Left lung (tissue), 8 donors: ENCODE data around the gene DDX46. TPM values are rescaled to one million over a fixed set of nuclear protein-coding genes. Genes with fewer than 3 reads are reported as not detected.

ENCODE experiments used
- polyA plus RNA-seq, 6 donors: library from polyadenylated mRNA; unstranded; fragments of 120-200 nt; gene quantifications; one replicate each; pipeline ENCODE4 v1.2.1, GENCODE V29; 2013; ENCODE audit not compliant: insufficient read length in 6 of 6
- total RNA-seq, 2 donors: library from RNA; stranded (reverse); fragmentation: NEBNext Ultra II Directional; extraction: Animal tissue kit (Norgen Biotek cat#: 25700); gene quantifications; one replicate each; pipeline ENCODE4 v1.2.1, GENCODE V29; 2021
- donor health status: DM: no; HTN: yes; CAD: no.
- donor health status: DM: no; HTN: no; CAD: no.

Gene DDX46
- total and polyA plus RNA-seq, 8 donors: 35.4 to 105 (median 85.1) TPM

Other genes starting within 250 kb of the DDX46 start
- gene JADE2, start 233.1 kb upstream of the DDX46 start, total RNA-seq: 10 to 100 TPM; 36.8 to 51.1 TPM
- 10 to 100 TPM; 13.5 to 21.5 (median 16.3) TPM for gene JADE2, start 233.1 kb upstream of the DDX46 start, polyA plus RNA-seq
- gene SAR1B, start 126.0 kb upstream of the DDX46 start, total RNA-seq: 10 to 100 TPM; 66.9 to 75.3 TPM
- 10 to 100 TPM; 26.3 to 34.1 (median 30.5) TPM for gene SAR1B, start 126.0 kb upstream of the DDX46 start, polyA plus RNA-seq
- gene SEC24A, start 110.0 kb upstream of the DDX46 start, total RNA-seq: 10 to 100 TPM; 26.7 to 26.9 TPM
- 10 to 100 TPM; 17.5 to 23.3 (median 21.5) TPM for gene SEC24A, start 110.0 kb upstream of the DDX46 start, polyA plus RNA-seq
- 10 to 100 TPM; 23.6 to 31.4 TPM for gene CAMLG, start 20.2 kb upstream of the DDX46 start, total RNA-seq
- 10 to 100 TPM; 66.8 to 71.6 (median 69.2) TPM for gene CAMLG, start 20.2 kb upstream of the DDX46 start, polyA plus RNA-seq
- gene C5orf24, start 87.2 kb downstream of the DDX46 start, total RNA-seq: 10 to 100 TPM; 50.8 to 64.4 TPM
- 10 to 100 TPM; 73.3 to 86.3 (median 77.8) TPM for gene C5orf24, start 87.2 kb downstream of the DDX46 start, polyA plus RNA-seq
- 10 to 100 TPM; 61.9 to 78.2 TPM for gene TXNDC15, start 115.6 kb downstream of the DDX46 start, total RNA-seq
- 10 to 100 TPM; 61.7 to 88.9 (median 75.7) TPM for gene TXNDC15, start 115.6 kb downstream of the DDX46 start, polyA plus RNA-seq
- gene PCBD2, start 146.4 kb downstream of the DDX46 start, total RNA-seq: 10 to 100 TPM in 1 of 2 donors, 1 to 10 TPM in 1; 9.8 to 10.7 TPM
- 10 to 100 TPM; 10.6 to 17.7 (median 14.6) TPM for gene PCBD2, start 146.4 kb downstream of the DDX46 start, polyA plus RNA-seq
- under 1 TPM; 0.42 to 0.85 TPM for gene CATSPER3, start 209.1 kb downstream of the DDX46 start, total RNA-seq
- 1 to 10 TPM in 4 of 6 donors, under 1 TPM in 2; 0.81 to 1.6 (median 1.1) TPM for gene CATSPER3, start 209.1 kb downstream of the DDX46 start, polyA plus RNA-seq